Adrenal gland (tissue), 12 donors: Measurements from ENCODE around the gene DOK1. TPM values are rescaled to one million over a fixed set of nuclear protein-coding genes. Genes with fewer than 3 reads are reported as not detected.

Experiments
- DNase-seq, 7 donors: peaks; one replicate each; pipeline ENCODE4 v3.0.0-alpha.2; 2019 to 2020
- H3K27ac ChIP-seq, 5 donors: fragments of 200-600 bp; sonication (generic) in 4 of 5; 1 replicate in 3 of 5; 2 replicates in 2 of 5; pipeline versions ENCODE4 v1.5.1 to v1.8.0; 2016 to 2020; ENCODE audit warnings: mild to moderate bottlenecking in 1 of 5
- H3K27me3 ChIP-seq: fragments of 200-600 bp; 2 replicates; pipeline ENCODE4 v1.8.0; 2021
- H3K36me3 ChIP-seq, 2 donors: fragments of 200-600 bp; replicated peaks in 1 of 2; 1 replicate in 1 of 2; 2 replicates in 1 of 2; pipeline versions ENCODE4 v1.5.1 to v1.8.0; 2018 to 2022
- H3K4me1 ChIP-seq, 2 donors: fragments of 200-600 bp; replicated peaks in 1 of 2; 1 replicate in 1 of 2; 2 replicates in 1 of 2; pipeline versions ENCODE4 v1.5.1 to v1.8.0; 2018 to 2021
- H3K4me3 ChIP-seq, 4 donors: fragments of 200-600 bp; sonication (generic) in 3 of 4; one replicate each; pipeline ENCODE4 v1.5.1; 2016 to 2018
- H3K9me3 ChIP-seq, 3 donors: fragments of 200-600 bp; sonication (generic) in 1 of 3; replicated peaks in 1 of 3; 1 replicate in 2 of 3; 2 replicates in 1 of 3; pipeline versions ENCODE4 v1.5.1 to v1.8.0; 2016 to 2021
- CTCF ChIP-seq, 6 experiments: fragments of 450-650 bp in 4 of 6; fragments of 200-600 bp in 2 of 6; sonication (generic) in 1 of 6; IDR thresholded peaks; 1 replicate in 5 of 6; 2 replicates in 1 of 6; pipeline versions ENCODE4 v1.5.1 to v1.8.0; 2016 to 2021; ENCODE audit warnings: antibody characterized with exemption in 6 of 6, mild to moderate bottlenecking in 2 of 6, moderate library complexity in 1 of 6
- POLR2A ChIP-seq, 2 donors: fragments of 450-650 bp; IDR thresholded peaks; one replicate each; pipeline ENCODE4 v1.6.1; 2017; ENCODE audit warnings: antibody characterized with exemption in 2 of 2, mild to moderate bottlenecking in 2 of 2, moderate library complexity in 1 of 2
- WGBS, 4 donors: extraction: QIAGEN DNeasy Blood & Tissue Kit in 2 of 4; methylation state at CpG; one replicate each; pipeline versions ENCODE4 v1.1.5 to v1.1.7; 2013 to 2017; 5-methylcytosine and 5-hydroxymethylcytosine counted together
- intact Hi-C, 2 donors: fragments of 100-400 bp; cut with DNase I; formaldehyde crosslinking; loops; one replicate each; pipeline versions ENCODE4 v1.14.1 to v1.15.0; 2022 to 2023
- polyA plus RNA-seq, 3 donors: library from polyadenylated mRNA; stranded (reverse); fragments of 200-250 nt in 2 of 3; fragments of 350-450 nt in 1 of 3; fragmentation: Illumina TruSeq in 1 of 3; extraction: RNeasy Lipid Tissue Mini Kit (QIAGEN cat#74804) in 1 of 3; gene quantifications; one replicate each; pipeline ENCODE4 v1.2.3, GENCODE V29; 2013 to 2014
- total RNA-seq, 9 donors: library from RNA; depleted of rRNA in 4 of 9; stranded (reverse); fragments of >200 nt in 4 of 9; fragments of 120-200 nt in 1 of 9; fragmentation: NEBNext Ultra II Directional in 1 of 9; extraction: Animal tissue kit (Norgen Biotek cat#: 25700) in 1 of 9; gene quantifications; one replicate each; pipeline versions ENCODE4 v1.1.0 to v1.2.4, GENCODE V29; 2013 to 2023
- donor health status: healthy with polysubstance abuse.
- donor health status: Bipolar disorder and iron deficiency.
- donor health status: DM: yes; HTN: yes; CAD: no.
- donor health status: DM: no; HTN: no; CAD: no.
- donor health status: DM: no; HTN: no; CAD: no.
- donor health status: DM: yes; HTN: yes; CAD: no.

DOK1 gene
- total and polyA plus RNA-seq, 12 donors: 4.0 to 49.6 (median 19.9) TPM

- whole genome bisulfite sequencing, 4 donors: 45 to 52% (median 49%) methylated on average over 7 of the region's 7 CpGs
- Histone ChIP-seq H3K27ac (peak overlapping the region in 1 of 5 donors; percentile 52), H3K4me1 (no peaks in the 10 kb centered on the region), H3K4me3 (no peak overlapping the region), H3K9me3 (no peaks in the 10 kb centered on the region), H3K27me3 (no peaks in the 10 kb centered on the region), H3K36me3 (no peaks in the 10 kb centered on the region)
- TF ChIP-seq CTCF (IDR thresholded peaks at IDR 0.05) (no peak), POLR2A (IDR thresholded peaks at IDR 0.05) (no peak)
- no peak for DNase-seq
- intact Hi-C loops: no loop called here
These were observed 19.4 kb downstream of the DOK1 start for GRCh38 chr2:74573747-74574562.

GRCh38 chr2:74575320-74575719, 20.8 kb downstream of the DOK1 start:
- WGBS, 4 donors: 70 to 85% (median 75%) methylated on average over 4 of the region's 4 CpGs
- no peak overlapping the region for H3K27ac ChIP-seq
- no peaks in the 10 kb centered on the region for H3K9me3 ChIP-seq
- intact Hi-C loops: no loop called here
- H3K27me3 ChIP-seq: no peaks in the 10 kb centered on the region
- TF ChIP-seq POLR2A (IDR thresholded peaks at IDR 0.05) (no peak), CTCF (IDR thresholded peaks at IDR 0.05) (no peak)
- H3K4me3 ChIP-seq: no peak overlapping the region
- no peaks in the 10 kb centered on the region for H3K36me3 ChIP-seq
- DNase-seq: no peak
- H3K4me1 ChIP-seq: no peaks in the 10 kb centered on the region

GRCh38 chr2:74576211-74576862, 21.8 kb downstream of the DOK1 start:
- H3K9me3 ChIP-seq: no peaks in the 10 kb centered on the region
- H3K4me1 ChIP-seq: no peaks in the 10 kb centered on the region
- H3K27me3 ChIP-seq: no peaks in the 10 kb centered on the region
- H3K27ac ChIP-seq: peak overlapping the region in 2 of 5 donors; percentile 59 to 80
- TF ChIP-seq POLR2A (IDR thresholded peaks at IDR 0.05) (no peak), CTCF (IDR thresholded peaks at IDR 0.05) (no peak)
- intact Hi-C loops: no loop called here
- no peak for DNase-seq
- WGBS, 4 donors: 78 to 82% (median 80%) methylated on average over 4 to 7 of the region's 7 CpGs
- no peak overlapping the region for H3K4me3 ChIP-seq
- no peaks in the 10 kb centered on the region for H3K36me3 ChIP-seq

- intact Hi-C loops: no loop called here
- WGBS, 4 donors: 27 to 40% (median 33%) methylated on average over 1 of the region's 1 CpG
- Histone ChIP-seq H3K4me3 (no peak overlapping the region), H3K27me3 (no peaks in the 10 kb centered on the region), H3K36me3 (no peaks in the 10 kb centered on the region), H3K27ac (peak overlapping the region in 2 of 5 donors; percentile 59 to 80), H3K9me3 (no peaks in the 10 kb centered on the region), H3K4me1 (no peaks in the 10 kb centered on the region)
- peak in 4 of 7 donors; percentile 25 to 56 (median 36) for DNase-seq
- TF ChIP-seq POLR2A (IDR thresholded peaks at IDR 0.05) (no peak), CTCF (IDR thresholded peaks at IDR 0.05) (no peak)
These were observed 22.3 kb downstream of the DOK1 start for GRCh38 chr2:74576863-74577229.
